G401.6 (cell line): Measurements from ENCODE around the gene TAF4.
"Not testable (repeated sequence)": the region's sequence is repeated elsewhere in the genome, so short reads cannot be mapped to it uniquely, and the experiment has no call there.

ENCODE experiments used
- FAIRE-seq: peaks from 2 replicates; lab custom pipeline; 2012; peaks lifted over from hg19 to GRCh38; lab: Jason Lieb, UNC

Gene TAF4

GRCh38 chr20:61948056-61948455, 117.6 kb downstream of the TAF4 start:
- not testable (repeated sequence) for FAIRE-seq

- not testable (repeated sequence) for FAIRE-seq
Observed at GRCh38 chr20:61945495-61945894, 120.2 kb downstream of the TAF4 start.

DNA sequence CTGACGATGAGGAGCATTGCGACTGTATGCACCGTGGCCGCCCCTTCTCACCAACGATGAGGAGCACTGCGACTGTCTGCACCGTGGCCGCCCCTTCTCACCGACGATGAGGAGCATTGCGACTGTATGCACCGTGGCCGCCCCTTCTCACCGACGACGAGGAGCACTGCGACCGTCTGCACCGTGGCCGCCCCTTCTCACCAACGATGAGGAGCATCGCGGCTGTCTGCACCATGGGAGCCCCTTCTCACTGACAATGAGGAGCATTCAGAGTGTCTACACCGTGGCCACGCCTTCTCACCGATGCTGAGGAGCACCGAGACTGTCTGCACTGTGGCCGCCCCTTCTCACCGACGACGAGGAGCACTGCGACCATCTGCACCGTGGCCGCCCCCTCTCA, 120.7 kb downstream of the TAF4 start:
- not testable (repeated sequence) for FAIRE-seq

- no peak for FAIRE-seq
Observed at GRCh38 chr20:61942526-61942925, 123.2 kb downstream of the TAF4 start.

DNA sequence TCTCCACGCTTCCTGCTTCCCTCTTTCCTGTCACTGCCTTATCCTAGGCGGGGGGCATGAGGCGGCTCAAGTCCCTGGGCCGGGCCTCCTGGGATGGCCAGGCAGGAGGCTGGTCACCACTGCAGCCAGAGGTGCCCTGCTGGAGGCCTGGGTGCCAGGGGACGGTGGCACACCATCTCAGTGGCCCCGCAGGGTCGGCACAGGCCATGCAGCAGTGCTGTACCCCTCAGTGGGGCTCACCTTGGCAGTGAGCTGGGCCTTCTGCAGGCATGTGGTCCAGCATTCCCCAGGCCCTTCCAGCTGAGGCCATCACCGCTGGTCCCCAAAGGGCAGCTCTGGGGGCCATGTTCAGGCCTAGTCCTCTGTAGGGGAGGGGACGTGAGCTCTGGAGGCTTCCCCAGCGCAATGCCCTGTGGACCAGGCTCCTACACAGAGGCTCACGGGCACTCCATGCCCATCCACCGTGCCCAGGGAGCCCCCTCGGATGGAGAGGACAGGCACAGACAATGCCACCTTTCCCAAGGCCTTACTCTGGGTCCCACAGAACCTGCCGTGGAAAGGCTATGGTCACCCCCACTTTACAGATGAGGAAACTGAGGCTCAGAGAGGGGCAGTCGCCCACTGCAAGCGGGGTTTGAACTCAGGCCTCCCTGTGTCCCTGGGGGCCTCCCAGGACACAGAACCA, 123.8 kb downstream of the TAF4 start:
- FAIRE-seq, result no peak

DNA sequence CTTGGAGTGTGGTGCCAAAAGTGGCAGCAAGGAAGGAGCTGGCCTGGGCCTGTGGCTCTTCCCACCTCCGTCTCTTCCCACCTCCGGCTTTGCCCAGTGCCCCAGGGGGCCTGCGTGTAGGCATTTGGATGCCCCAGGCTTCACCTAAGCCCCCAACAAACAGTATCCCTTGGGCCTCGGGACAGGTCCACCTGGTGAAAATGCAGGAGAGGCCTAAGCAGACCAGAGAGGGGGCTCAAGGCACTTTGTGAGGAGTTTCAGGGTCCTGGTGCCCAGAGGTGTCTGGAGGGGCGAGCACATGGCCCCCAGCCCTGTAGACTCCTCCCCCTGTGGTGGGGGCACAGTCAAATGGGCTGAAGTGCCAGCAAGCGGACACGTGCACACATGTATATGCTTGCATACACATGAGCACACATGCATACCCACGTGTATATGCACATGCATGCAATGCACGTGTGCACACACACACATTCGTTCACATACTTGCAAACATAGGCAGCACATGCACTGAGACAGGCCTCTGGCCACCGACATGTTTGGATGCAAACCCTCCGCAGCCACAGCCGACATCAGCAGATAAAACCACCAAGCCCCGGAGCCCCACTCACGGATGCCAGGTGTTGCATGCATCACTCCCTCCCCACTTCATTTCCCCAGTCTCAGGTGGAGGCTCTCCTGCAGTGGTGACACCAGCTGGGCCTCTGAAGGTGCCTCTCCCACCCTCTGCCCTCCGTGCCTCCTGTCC, 124.5 kb downstream of the TAF4 start:
- no peak for FAIRE-seq

- no peak for FAIRE-seq
Observed at GRCh38 chr20:61940491-61940890, 125.2 kb downstream of the TAF4 start.

- FAIRE-seq, result no peak
Observed at GRCh38 chr20:61939691-61940360, 125.9 kb downstream of the TAF4 start.

DNA sequence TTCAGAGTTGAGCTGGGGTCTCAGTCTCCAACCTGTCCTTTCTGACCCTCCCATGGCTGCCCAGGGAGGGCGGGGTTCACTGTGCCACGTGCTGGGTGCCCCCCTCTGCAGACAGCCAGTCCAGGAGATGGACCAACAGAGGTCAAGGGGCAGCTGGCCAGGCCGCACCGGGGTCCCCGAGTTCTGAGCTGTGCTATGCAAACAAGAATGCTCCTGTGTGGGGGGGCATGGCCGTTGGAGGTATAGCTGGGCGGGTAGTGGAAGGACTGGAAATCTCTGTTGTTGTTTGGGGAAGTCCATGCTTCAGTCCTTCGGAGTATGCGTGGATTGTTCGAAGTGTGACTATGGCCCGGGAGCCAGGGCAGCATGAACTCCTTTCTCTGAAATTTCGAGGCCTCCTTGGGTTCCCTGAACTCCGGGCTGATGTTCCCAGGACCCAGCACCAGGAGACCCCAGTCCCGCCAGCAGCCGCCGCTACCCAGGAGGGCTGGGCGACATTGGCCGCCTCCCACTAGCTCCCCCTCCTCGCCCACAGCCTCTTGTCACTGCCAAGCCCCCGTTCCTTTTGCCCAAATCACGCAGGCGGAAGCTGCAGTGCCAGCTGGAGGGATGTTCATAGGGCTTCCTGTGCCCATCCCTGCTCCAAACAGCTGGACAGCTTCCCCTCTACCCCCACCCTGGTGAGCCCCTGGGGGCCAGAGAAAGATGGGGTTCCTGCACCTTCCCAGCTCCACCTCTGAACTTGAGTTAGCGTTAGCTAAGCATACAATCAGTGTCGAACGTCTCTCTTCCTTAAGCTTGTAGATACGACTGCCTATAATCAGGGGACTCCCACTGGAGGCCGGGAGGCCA, 126.6 kb downstream of the TAF4 start:
- no peak for FAIRE-seq

- no peak for FAIRE-seq
Observed at GRCh38 chr20:61937963-61938838, 127.5 kb downstream of the TAF4 start.

GRCh38 chr20:61937146-61937962, 128.3 kb downstream of the TAF4 start:
- no peak for FAIRE-seq

GRCh38 chr20:61936701-61937131, 129.0 kb downstream of the TAF4 start:
- no peak for FAIRE-seq

DNA sequence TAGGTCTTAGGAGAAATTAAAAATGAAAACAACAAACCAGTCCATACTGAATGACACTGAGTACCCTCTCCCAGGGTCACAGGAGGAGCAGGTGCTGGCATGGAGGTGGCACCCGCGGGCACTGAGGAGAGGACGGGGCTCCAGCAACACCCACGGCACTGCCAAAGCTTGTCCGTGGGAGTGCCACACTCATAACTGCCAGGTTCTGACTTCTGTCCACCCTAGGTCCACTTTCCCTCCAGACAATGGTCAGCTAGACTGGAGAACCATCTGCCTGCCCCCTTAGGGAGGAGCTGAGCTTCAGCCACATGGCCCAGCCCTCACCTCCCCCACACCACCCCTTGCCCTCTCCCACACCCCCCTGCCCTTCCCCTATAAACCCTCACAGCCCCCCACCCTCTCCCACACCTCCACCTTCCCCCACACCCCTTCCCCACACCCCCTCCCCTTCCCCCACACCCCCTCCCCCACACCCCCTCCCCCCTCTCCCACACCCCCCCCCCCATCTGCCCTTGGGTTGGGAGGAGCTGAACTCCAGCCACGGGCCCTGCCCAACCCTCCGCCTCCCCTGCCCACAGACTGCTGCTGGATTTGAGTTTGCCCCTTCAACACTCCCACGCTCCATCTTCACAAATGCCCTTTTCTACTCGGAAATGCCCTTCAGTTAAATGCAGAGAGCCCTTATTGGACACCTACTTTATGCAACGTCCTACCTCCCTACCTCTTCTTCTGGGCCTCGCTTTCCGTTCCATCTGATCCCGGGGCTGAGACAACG, 129.6 kb downstream of the TAF4 start:
- no peak for FAIRE-seq

DNA sequence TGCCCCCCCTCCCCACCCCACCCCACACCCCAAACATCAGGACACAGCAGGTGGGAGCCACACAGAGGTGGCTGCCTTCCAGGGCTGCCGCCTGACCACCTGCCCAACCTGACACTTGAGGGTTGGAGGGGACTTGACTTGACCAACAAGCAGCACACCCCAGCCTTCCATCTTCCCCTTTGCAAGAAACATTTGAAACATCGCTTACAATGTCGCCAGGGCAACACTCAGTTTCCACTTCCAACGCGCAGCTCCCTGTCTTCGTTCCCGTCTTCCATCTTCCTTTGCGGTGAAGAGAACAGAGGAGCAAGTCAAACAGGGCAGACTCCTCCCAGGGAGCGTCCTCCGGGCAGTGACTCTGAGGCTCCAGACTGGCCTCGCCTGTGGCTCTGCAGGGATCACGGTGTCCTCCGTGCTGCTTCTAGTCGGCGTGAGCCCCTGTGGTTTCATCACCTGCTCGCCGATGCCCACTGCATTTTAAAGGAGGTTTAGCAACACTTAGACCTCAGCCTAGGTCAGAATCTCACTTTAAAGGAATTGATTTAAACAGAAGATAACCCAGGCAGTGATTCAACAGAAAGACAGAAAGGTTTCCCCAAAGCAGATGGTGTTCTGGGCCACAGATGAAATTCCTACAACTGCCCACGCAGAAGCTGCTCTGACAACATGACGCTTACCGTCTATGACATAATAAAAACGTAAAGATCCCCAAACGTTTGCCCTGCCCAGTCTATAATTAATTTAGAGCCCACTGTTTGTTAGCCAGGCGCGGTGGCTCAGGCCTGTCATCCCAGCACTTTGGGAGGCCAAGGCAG, 130.8 kb downstream of the TAF4 start:
- FAIRE-seq, result no peak

DNA sequence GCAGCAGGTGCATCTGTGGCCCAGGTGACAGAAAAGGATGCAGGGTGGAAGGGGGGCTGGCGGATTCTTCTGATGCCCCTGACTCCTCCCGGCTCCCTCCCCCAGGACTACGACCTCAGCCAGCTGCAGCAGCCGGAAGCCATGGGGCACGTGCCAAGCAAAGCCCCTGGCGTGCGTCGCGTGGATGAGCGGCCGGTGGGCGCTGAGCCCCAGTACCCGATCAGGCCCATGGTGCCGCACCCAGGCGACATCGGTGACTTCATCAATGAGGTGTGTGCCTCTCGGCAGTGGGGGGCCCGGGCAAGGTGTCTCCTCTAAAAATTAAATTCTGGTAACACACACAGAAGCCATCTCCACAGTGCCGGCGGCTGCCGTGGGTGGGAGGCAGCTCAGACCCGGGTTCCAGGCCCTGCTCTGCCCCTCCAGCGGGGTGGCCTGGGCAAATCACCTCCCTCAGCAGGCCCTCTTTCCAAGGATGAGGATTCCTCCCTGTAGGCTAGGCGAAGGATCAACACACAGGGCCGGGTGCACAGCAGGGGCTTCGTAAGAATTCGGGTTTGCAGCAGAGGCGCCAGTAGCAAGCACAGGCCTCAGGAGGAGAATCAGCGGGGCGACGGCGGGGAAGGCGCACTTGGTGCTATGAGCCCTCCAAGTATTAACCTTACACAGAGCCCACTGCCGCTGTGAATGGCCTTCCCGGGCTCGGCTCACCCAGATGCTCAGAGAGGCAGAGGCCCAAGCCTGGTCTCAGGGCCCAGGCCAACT, 131.5 kb downstream of the TAF4 start:
- no peak for FAIRE-seq

DNA sequence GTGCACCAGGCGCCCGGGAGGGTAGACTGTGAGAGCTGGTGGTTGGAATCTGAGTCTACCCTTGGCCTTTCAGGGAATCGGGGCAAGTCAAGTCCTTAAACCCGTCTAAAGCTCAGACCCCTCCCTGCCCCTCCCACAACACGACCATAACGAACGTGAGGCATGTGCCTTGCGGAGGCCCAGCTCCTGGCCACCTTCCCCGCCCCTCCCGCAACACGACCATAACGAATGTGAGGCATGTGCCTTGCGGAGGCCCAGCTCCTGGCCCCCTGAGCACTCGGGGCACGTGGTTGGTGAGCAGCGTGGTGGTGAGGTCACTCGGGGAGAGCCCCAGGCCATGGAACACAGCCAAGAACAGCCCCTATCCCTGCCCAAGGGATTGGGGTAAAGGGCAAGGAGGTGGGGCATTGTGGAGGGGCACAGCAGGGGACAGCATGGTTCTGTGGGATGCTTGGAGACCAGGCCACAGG, 132.2 kb downstream of the TAF4 start:
- no peak for FAIRE-seq

- FAIRE-seq, result no peak
Observed at GRCh38 chr20:61932711-61933480, 132.8 kb downstream of the TAF4 start.
